HG03060 (cell line): ENCODE results near the gene NTRK3.

Source experiments
- ATAC-seq: cut with Tn5 transposase; IDR thresholded peaks from one replicate; pipeline ENCODE4 v1.9.1; 2021; ENCODE audit warnings: low read depth, moderate number of reproducible peaks; ENCODE audit not compliant: unreplicated experiment

The NTRK3 gene

GRCh38 chr15:88013111-88013510 is 243.4 kb downstream of the NTRK3 start:
- ATAC-seq, result no peak

- no peak for ATAC-seq
Measured at GRCh38 chr15:88012688-88013087, 243.9 kb downstream of the NTRK3 start.

- no peak for ATAC-seq
Measured at GRCh38 chr15:88012233-88012632, 244.3 kb downstream of the NTRK3 start.

GRCh38 chr15:88011533-88011932 is 245.0 kb downstream of the NTRK3 start:
- no peak for ATAC-seq

- no peak for ATAC-seq
Measured at GRCh38 chr15:88006146-88006545, 250.4 kb downstream of the NTRK3 start.

- no peak for ATAC-seq
Measured at GRCh38 chr15:88004399-88004798, 252.1 kb downstream of the NTRK3 start.

GRCh38 chr15:88003541-88004327 is 252.8 kb downstream of the NTRK3 start:
- no peak for ATAC-seq

- no peak for ATAC-seq
Measured at GRCh38 chr15:88002706-88003105, 253.8 kb downstream of the NTRK3 start.

- ATAC-seq, result no peak
Measured at GRCh38 chr15:87998630-87999029, 257.9 kb downstream of the NTRK3 start.

- no peak for ATAC-seq
Measured at GRCh38 chr15:87986776-87987175, 269.8 kb downstream of the NTRK3 start.

- no peak for ATAC-seq
Measured at GRCh38 chr15:87985451-87985850, 271.1 kb downstream of the NTRK3 start.

GRCh38 chr15:87981969-87982368 is 274.6 kb downstream of the NTRK3 start:
- no peak for ATAC-seq

- ATAC-seq, result no peak
Measured at GRCh38 chr15:87977907-87978306, 278.6 kb downstream of the NTRK3 start.

- ATAC-seq, result no peak
Measured at GRCh38 chr15:87976552-87976951, 280.0 kb downstream of the NTRK3 start.

GRCh38 chr15:87973501-87974215 is 282.9 kb downstream of the NTRK3 start:
- no peak for ATAC-seq

- no peak for ATAC-seq
Measured at GRCh38 chr15:87971076-87971475, 285.5 kb downstream of the NTRK3 start.

GRCh38 chr15:87967951-87968350 is 288.6 kb downstream of the NTRK3 start:
- ATAC-seq, result no peak

- no peak for ATAC-seq
Measured at GRCh38 chr15:87965304-87965703, 291.2 kb downstream of the NTRK3 start.

- no peak for ATAC-seq
Measured at GRCh38 chr15:87962428-87962827, 294.1 kb downstream of the NTRK3 start.

GRCh38 chr15:87961851-87962420 is 294.6 kb downstream of the NTRK3 start:
- ATAC-seq, result no peak

GRCh38 chr15:87959662-87960061 is 296.9 kb downstream of the NTRK3 start:
- no peak for ATAC-seq

GRCh38 chr15:87959080-87959479 is 297.5 kb downstream of the NTRK3 start:
- no peak for ATAC-seq
